GM18907 (cell line): Measurements from ENCODE around the gene CDC14A.
A peak's percentile ranks its signal among the peaks of the same experiment; 100 is the strongest.

Source experiments
- ATAC-seq: cut with Tn5 transposase; IDR thresholded peaks from one replicate; pipeline ENCODE4 v1.9.1; 2021; ENCODE audit warnings: mild to moderate bottlenecking, moderate library complexity; ENCODE audit not compliant: unreplicated experiment

CDC14A gene

DNA sequence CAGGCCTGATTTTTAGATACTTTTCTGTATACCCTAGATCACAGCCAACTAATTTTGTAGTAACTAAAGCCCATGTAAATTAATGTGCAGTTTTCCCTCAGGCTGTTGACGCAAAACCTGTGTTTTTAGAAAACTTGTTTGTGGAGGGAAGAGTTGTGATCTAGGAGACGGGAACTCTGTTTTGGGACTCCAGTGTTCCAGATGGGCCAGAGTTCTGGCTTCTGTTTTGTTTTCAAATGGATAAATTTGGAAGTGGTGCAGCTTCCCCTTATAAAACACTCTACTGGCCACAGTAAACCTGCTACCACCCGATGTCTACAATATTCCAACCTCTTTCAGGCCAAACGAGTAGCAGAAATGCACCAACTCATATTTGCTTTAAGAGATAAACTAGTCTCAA, 172.0 kb downstream of the CDC14A start:
- ATAC-seq, result no peak

GRCh38 chr1:100526894-100527293, 174.6 kb downstream of the CDC14A start:
- ATAC-seq, result no peak

DNA sequence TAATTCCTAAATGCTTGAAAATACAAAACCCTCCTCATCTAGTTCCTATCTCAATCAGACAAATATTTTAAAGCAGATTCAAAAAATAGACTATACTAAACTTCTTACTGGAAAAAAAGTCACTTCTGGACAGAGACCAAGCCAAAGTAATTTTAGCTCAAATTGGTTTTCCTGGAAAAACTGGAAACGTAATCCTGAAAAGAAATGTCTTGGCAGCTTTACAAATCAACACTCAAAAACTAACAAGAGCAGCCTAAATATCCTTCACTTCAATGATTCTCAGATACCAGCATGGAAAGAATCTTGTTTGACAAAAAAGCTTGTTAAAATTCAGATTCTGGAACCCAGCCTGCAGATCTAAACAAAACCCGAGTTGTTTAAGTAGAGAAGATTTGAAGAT, 176.6 kb downstream of the CDC14A start:
- ATAC-seq, result no peak

- no peak for ATAC-seq
Measured at GRCh38 chr1:100530141-100530540, 177.8 kb downstream of the CDC14A start.

GRCh38 chr1:100530880-100531487, 178.7 kb downstream of the CDC14A start:
- ATAC-seq, result peak; percentile 89

- ATAC-seq, result no peak
Measured at GRCh38 chr1:100532645-100533044, 180.3 kb downstream of the CDC14A start.

GRCh38 chr1:100535264-100535663, 183.0 kb downstream of the CDC14A start:
- no peak for ATAC-seq

GRCh38 chr1:100536031-100536430, 183.7 kb downstream of the CDC14A start:
- ATAC-seq, result peak; percentile 88

GRCh38 chr1:100538913-100539835, 186.9 kb downstream of the CDC14A start:
- peak; percentile 22 for ATAC-seq

DNA sequence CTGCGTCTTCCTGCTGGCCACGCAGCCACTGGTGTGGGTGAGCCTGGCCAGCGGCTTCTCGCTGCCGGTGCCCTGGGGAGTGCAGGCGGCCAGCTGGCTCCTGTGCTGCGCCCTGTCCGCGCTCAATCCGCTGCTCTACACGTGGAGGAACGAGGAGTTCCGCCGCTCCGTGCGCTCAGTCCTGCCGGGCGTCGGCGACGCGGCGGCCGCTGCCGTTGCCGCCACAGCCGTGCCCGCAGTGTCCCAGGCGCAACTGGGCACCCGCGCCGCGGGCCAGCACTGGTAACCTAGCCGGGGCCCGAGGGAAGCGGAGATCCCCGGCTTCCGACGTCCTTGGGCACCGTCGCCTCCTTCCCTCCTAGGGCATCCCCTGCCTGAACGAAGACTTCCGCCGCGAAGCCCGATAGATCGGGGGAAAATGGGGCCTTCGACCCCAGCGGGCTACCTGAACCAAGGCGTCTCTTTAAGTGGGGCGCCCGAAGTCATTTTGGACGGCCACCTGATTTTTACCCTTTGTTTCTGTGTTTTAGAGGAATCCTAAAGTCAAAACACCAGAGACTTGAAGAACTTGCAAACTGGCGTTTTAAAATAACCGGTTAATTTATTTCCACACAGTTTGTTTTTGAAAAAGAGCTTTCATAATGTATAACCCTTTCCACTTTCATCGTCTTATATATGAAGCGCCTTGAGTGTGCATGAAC, 187.7 kb downstream of the CDC14A start:
- ATAC-seq, result peak; percentile 3

DNA sequence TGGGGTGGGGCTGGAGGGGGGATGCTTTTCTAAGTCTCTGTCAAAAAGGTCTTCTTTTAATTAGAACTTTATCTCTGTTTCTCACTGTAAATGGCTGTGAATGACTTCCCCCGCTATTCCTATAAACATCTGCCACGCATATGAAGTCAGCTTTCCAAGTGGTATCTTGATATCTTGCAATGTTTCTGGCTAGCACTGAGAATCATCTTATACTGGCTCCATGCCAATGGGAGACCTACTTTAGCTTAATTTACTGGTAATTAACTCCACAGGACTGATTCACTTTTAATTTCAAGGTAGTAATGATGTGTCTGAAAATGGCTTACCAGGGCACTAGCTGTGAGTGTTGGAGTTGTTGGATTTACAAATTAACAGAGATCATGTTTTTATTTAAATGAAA, 190.0 kb downstream of the CDC14A start:
- no peak for ATAC-seq

- peak; percentile 64 for ATAC-seq
Measured at GRCh38 chr1:100543640-100544039, 191.3 kb downstream of the CDC14A start.

- ATAC-seq, result no peak
Measured at GRCh38 chr1:100544791-100545190, 192.5 kb downstream of the CDC14A start.

- ATAC-seq, result no peak
Measured at GRCh38 chr1:100545855-100546254, 193.5 kb downstream of the CDC14A start.

GRCh38 chr1:100552031-100552430, 199.7 kb downstream of the CDC14A start:
- ATAC-seq, result no peak

- no peak for ATAC-seq
Measured at GRCh38 chr1:100552922-100553321, 200.6 kb downstream of the CDC14A start.

GRCh38 chr1:100556181-100556580, 203.9 kb downstream of the CDC14A start:
- no peak for ATAC-seq

DNA sequence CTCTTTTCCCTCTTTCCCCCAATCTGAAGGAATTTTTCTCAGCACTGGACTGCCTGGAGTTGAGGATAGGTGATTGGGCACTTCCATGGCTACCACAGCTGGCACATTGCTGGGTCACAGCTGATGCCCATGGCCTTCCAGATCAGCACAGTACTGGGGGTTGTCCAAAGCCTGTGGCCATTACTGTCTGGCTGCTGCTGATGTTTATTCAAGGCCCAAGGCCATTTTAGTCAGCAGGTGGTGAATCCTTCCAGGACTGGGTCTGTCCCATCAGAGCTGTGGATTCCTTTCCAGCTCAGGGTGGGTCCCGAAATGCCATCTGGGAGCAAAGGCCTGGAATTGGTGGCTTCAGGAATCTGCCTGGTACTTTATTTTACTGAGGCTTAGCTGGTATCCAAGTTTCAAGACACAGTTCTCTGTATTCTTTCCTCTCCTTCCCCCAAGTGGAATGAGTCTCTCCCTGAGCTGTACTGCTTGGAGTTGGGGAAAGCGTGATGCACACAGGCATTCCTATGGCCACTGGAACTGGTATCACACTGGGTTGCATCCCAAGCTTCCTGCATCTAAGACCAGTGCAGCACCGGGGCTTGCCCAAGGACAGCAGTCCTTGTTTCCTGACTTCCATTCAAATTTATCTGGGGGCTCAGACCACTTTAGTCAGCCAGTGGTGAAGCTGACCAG, 204.8 kb downstream of the CDC14A start:
- ATAC-seq, result no peak

DNA sequence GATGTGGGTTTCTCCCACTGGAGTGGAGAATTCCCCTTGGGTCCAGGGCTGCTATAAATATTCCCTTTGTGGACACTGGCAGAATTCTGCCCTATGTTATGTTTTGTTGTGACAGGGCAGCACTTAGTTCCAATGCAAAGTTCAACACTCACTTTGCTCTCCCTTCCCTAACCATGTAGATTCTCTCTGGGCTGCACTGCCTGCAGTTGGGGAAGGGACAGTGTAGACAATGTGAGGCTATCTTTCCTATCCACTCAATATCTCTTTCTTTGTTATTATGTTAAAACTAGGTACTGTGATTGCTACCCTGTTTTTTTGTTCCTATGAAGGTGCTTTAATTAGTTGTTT, 205.3 kb downstream of the CDC14A start:
- no peak for ATAC-seq

DNA sequence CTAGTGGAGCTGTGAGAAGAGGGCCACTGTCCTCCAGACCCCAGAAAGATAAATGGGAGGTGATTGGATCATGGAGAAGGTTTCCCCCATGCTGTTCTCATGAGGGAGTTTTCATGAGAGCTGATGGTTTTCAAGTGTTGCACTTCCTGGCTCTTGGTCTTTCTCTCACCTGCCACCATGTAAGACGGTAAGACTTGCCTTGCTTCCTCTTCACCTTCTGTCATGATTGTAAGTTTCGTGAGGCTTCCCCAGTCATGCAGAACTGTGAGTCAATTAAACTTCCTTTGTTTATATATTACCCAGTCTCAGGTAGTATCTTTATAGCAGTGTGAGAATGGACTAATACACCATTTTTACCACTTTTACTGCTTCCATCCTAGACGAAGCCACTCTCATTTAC, 213.2 kb downstream of the CDC14A start:
- ATAC-seq, result peak; percentile 64
